AG04449 (cell line): ENCODE results near the gene MSH3.

Source experiments
- CTCF ChIA-PET: fragments of 350-600 bp; formaldehyde crosslinking; extraction: SDS; loops from one replicate; lab custom pipeline; 2021; ENCODE audit warnings: antibody characterized with exemption; lab: Yijun Ruan, JAX
- POLR2A ChIA-PET: fragments of 400-600, 350-600 bp; formaldehyde crosslinking; extraction: SDS; loops from one replicate; lab custom pipeline; 2020; ENCODE audit warnings: antibody characterized with exemption, inconsistent platforms; lab: Yijun Ruan, JAX
- DNase-seq: peaks from one replicate; pipeline ENCODE4 v3.0.0-alpha.2; 2010; ENCODE audit warnings: low read depth, low spot score
- H3K4me3 ChIP-seq: 2 replicates; pipeline ENCODE4 v1.5.1; 2011; ENCODE audit warnings: low read depth, mild to moderate bottlenecking, control low read depth, low read length
- CTCF ChIP-seq: IDR thresholded peaks from one replicate; pipeline ENCODE4 v1.5.1; 2011; ENCODE audit warnings: mild to moderate bottlenecking, moderate library complexity, low read length, control low read depth, inconsistent platforms; ENCODE audit not compliant: insufficient read depth; ENCODE audit errors: missing control alignments

Gene MSH3

DNA sequence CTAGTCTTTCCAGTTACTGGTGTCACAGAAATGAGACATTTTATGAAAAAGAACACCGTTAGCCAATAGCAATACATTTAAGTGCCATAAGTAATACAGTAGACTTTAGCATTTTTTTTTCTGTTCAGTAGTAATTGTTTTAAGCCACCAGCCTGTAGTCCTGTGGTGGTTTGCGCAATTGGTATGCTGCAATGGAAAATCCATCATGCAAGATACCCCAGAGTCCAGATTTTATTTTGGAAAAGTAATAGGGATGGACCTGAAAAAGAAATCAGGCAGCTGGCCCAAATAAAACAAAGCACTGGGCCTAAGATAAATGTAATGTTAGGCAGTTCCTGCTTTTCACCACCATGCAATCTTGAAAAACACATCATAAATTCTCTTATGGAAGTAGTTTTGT, 211.1 kb downstream of the MSH3 start:
- no peak for DNase-seq
- ChIA-PET CTCF (no interaction called here), POLR2A (no interaction called here)
- H3K4me3 ChIP-seq, result no peak overlapping the region
- no peak for TF ChIP-seq CTCF

DNA sequence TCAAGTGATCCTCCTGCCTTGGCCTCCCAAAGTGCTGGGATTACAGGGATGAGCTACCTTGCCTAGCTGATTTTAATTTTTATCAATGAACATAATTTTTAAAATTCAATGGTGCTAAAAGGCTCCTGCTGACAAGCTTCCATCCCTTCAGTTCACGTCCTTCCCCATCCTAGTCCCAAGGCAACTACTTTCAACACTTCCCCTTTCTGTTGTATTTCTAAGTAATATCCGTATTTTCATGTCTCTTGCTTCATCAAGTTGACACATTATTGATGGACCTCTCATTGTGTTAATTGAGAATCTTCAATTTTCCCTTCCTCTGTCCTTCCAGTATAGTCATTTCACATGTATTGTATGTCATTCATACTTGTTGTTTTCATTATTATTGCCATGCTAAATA, 211.9 kb downstream of the MSH3 start:
- ChIA-PET POLR2A (no interaction called here), CTCF (no interaction called here)
- no peak for TF ChIP-seq CTCF
- H3K4me3 ChIP-seq, result no peak overlapping the region
- no peak for DNase-seq

- no peak for DNase-seq
- POLR2A ChIA-PET, result no interaction called here
- no peak for TF ChIP-seq CTCF
- no peak overlapping the region for H3K4me3 ChIP-seq
- CTCF ChIA-PET, result no interaction called here
These were observed 212.8 kb downstream of the MSH3 start for GRCh38 chr5:80867233-80867632.

DNA sequence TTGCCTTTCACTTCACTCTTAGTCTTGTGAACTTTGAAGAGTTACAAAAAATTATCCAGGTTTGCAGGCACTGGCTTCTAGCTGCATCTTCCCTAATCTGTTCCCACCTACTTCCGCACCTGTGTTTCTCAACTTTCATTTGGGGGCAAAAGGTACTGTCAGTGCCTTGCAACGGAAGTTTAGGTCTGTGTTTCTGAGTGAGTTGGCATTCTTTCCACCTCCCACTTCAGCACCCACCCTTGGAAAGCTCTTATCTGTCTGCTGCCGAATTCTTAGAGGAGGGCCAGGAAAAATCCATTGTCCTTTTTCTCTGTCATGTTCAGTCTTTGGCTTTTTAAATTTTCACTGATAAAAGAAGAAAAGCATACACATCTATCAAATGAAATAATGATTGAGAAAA, 216.0 kb downstream of the MSH3 start:
- POLR2A ChIA-PET, result no interaction called here
- DNase-seq, result no peak
- TF ChIP-seq CTCF, result no peak
- CTCF ChIA-PET, result no interaction called here
- H3K4me3 ChIP-seq, result no peak overlapping the region

DNA sequence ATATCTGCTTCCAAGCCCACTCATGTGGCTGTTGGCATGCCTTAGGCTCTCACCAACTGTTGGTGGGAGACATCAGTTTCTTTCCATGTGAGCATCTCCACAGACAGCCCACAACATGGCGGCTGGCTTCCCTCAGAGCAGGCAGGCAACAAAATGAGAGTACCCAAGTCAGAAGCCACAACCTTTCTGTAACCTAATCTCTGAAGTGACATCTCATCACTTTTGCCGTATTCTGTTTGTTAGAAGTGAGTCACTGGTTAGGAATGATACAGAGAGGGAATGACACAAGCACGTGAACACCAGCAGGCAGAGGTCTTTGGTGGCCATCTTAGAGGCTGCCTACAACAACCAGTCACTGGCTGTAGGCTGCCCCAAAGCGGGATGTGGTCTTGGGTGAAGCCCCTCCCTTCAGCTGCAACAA, 217.1 kb downstream of the MSH3 start:
- ChIA-PET POLR2A (no interaction called here), CTCF (no interaction called here)
- no peak for TF ChIP-seq CTCF
- no peak overlapping the region for H3K4me3 ChIP-seq
- no peak for DNase-seq

DNA sequence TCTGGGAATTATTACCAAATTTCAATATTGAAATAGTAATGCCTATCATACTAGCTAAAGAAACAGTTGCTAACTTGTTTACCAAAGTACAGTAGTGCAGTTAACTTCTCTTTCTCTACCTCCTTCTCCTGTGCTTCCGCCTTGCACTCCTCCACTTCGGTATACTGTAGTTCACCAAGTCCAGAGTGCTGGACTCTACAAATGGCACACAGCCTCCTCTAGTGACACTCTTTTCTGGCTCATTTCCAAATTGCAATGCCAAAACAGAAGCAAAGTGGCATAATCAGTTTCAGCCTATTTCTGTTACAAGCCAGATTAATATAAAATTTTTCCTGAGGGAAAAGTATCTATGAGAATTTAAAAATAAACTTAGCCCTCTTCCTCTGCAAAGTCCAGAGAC, 219.7 kb downstream of the MSH3 start:
- CTCF ChIA-PET, result no interaction called here
- POLR2A ChIA-PET, result no interaction called here

More for the DNA sequence above, 219.7 kb downstream of the MSH3 start:
- DNase-seq, result no peak
- no peak for TF ChIP-seq CTCF
- H3K4me3 ChIP-seq, result no peak overlapping the region
